Measurements from ENCODE around the gene SDK1. TPM values are rescaled to one million over a fixed set of nuclear protein-coding genes. Genes with fewer than 3 reads are reported as not detected.

SDK1 gene
- total RNA-seq, 2 donors from 2014 or later, result 19.8 to 32.4 TPM

DNA sequence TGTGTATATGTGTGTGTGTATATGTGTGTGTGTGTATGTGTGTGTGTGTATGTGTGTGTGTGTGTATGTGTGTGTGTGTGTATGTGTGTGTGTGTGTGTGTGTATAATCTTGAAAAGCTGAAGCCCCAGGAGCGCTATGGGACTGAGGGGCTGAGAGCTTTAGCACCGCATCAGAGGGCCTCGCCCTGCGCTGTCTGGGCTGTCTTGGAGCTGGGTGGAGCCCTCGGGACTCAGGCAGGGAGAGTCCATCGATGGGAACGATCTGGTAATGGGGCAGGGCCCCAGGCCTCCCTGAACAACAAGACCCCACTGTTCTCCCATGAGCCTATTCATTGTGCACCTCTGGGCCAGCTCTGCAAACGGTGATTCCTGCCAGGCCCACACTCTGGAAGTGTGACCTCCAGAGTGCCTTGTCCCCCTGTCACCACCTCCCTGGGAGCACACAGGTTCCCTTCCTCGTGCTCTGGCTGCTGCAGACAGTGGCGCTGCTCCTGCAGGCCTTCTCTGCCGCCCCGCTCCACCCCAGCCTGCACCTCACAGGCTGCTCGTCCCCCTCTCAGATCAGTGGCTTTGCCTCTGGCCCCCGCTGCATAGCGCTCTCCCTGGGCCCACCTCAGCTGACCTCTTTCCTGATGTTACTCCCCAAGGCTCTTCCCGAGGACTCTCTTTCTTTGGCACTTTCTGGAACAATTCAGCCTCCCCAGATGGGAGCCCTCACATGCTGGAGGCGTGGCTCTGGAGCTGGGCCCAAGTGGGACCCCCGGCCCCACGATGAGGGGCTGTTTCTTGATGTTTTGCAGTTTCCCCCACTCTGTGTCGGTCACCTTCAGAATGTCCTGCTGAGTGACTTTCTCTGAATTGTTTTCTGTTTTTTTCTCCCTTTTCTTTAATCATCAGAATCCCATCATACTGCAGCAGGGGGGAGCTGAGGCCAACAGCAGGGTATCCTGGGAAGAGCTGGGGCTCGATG lies 838.9 kb downstream of the SDK1 start:
- no peak overlapping the region for H3K4me3 ChIP-seq
- WGBS, 2 donors, result 86% methylated on average over 12 to 21 of the region's 21 CpGs
- DNase-seq (no peak), ATAC-seq (no peak)
- no peak overlapping the region for H3K27ac ChIP-seq
- no peaks in the 10 kb centered on the region for H3K36me3 ChIP-seq (replicated peaks in 1 of 2; ENCODE audit: insufficient read depth in 1 of 2, low read depth in 2 of 2)
- H3K9me3 ChIP-seq, result no peaks in the 10 kb centered on the region
- H3K4me1 ChIP-seq, result peaks cover 3% of the 10 kb centered on the region
- intact Hi-C loops (cut with DNase I), result no loop called here
- H3K27me3 ChIP-seq, result no peaks in the 10 kb centered on the region
- TF ChIP-seq, protein P1, sequence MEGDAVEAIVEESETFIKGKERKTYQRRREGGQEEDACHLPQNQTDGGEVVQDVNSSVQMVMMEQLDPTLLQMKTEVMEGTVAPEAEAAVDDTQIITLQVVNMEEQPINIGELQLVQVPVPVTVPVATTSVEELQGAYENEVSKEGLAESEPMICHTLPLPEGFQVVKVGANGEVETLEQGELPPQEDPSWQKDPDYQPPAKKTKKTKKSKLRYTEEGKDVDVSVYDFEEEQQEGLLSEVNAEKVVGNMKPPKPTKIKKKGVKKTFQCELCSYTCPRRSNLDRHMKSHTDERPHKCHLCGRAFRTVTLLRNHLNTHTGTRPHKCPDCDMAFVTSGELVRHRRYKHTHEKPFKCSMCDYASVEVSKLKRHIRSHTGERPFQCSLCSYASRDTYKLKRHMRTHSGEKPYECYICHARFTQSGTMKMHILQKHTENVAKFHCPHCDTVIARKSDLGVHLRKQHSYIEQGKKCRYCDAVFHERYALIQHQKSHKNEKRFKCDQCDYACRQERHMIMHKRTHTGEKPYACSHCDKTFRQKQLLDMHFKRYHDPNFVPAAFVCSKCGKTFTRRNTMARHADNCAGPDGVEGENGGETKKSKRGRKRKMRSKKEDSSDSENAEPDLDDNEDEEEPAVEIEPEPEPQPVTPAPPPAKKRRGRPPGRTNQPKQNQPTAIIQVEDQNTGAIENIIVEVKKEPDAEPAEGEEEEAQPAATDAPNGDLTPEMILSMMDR (IDR thresholded peaks at IDR 0.05), result no peak
- no peak for TF ChIP-seq POLR2A (IDR thresholded peaks at IDR 0.05)

DNA sequence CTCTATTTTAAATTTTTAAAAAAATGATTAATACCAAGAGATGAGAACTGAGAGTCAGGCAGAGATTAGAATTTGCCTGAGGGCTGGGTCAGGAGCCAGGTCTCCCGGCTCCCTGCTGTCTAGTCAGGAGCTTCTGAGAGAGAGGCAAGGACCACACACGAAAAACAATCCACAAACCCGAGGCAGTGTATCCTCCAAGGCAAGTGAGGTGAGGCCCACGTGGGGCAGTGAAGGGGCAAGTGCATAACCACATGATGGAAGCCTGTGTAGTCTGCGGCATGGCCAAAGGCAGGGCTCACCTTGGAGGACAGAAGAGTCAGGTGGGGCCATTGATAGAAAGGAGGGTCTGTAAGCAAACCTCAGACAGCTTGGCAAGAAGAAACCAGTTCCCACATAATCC lies 839.9 kb downstream of the SDK1 start:
- Histone ChIP-seq H3K36me3 (replicated peaks in 1 of 2; ENCODE audit: insufficient read depth in 1 of 2, low read depth in 2 of 2) (no peaks in the 10 kb centered on the region), H3K27ac (no peak overlapping the region), H3K4me1 (no peaks in the 10 kb centered on the region), H3K4me3 (no peak overlapping the region), H3K9me3 (no peaks in the 10 kb centered on the region), H3K27me3 (no peaks in the 10 kb centered on the region)
- intact Hi-C loops (cut with DNase I), result no loop called here
- TF ChIP-seq POLR2A (IDR thresholded peaks at IDR 0.05), result no peak
- TF ChIP-seq, protein P1 (IDR thresholded peaks at IDR 0.05), result no peak
- ATAC-seq, result no peak
- no peak for DNase-seq
- 81 to 82% methylated on average over 5 of the region's 5 CpGs for WGBS, 2 donors

- TF ChIP-seq POLR2A (IDR thresholded peaks at IDR 0.05), result no peak
- TF ChIP-seq, protein P1 (IDR thresholded peaks at IDR 0.05), result no peak
- intact Hi-C loops (cut with DNase I), result no loop called here
- Histone ChIP-seq H3K27me3 (no peaks in the 10 kb centered on the region), H3K9me3 (no peaks in the 10 kb centered on the region), H3K36me3 (replicated peaks in 1 of 2; ENCODE audit: insufficient read depth in 1 of 2, low read depth in 2 of 2) (no peaks in the 10 kb centered on the region), H3K4me3 (no peak overlapping the region), H3K4me1 (no peaks in the 10 kb centered on the region), H3K27ac (no peak overlapping the region)
- ATAC-seq (no peak), DNase-seq (no peak)
- 90 to 95% methylated on average over 7 of the region's 7 CpGs for WGBS, 2 donors
Observed at GRCh38 chr7:4143006-4143405, 842.0 kb downstream of the SDK1 start.

GRCh38 chr7:4143511-4144171 lies 842.6 kb downstream of the SDK1 start:
- no peak for TF ChIP-seq POLR2A (IDR thresholded peaks at IDR 0.05)
- TF ChIP-seq, protein P1 (IDR thresholded peaks at IDR 0.05), result no peak
- intact Hi-C loops (cut with DNase I), result no loop called here
- no peak overlapping the region for H3K4me3 ChIP-seq
- DNase-seq (no peak), ATAC-seq (no peak)
- H3K27me3 ChIP-seq, result no peaks in the 10 kb centered on the region
- H3K27ac ChIP-seq, result no peak overlapping the region
- H3K4me1 ChIP-seq, result no peaks in the 10 kb centered on the region
- WGBS, 2 donors, result 85 to 95% methylated on average over 11 to 26 of the region's 27 CpGs
- H3K36me3 ChIP-seq (replicated peaks in 1 of 2; ENCODE audit: insufficient read depth in 1 of 2, low read depth in 2 of 2), result no peaks in the 10 kb centered on the region
- H3K9me3 ChIP-seq, result no peaks in the 10 kb centered on the region

Measured in body of pancreas (tissue), 4 donors.